Mammary epithelial cell (primary cell): Measurements from ENCODE around the gene CORIN.

Source experiments
- EZH2 ChIP-seq: IDR thresholded peaks from 2 replicates; pipeline ENCODE4 v1.6.1; 2012; ENCODE audit warnings: low read length, inconsistent platforms, borderline replicate concordance
- TF ChIP-seq, protein P1 (sequence below), 2 donors: IDR thresholded peaks in 1 of 2; conservative IDR thresholded peaks in 1 of 2; 2 replicates each; pipeline ENCODE4 v1.5.1; 2011 to 2012; ENCODE audit warnings: inconsistent platforms in 2 of 2, low read length in 2 of 2, mild to moderate bottlenecking in 2 of 2, control low read depth in 1 of 2, low read depth in 1 of 2; ENCODE audit not compliant: insufficient read depth in 1 of 2; ENCODE audit errors: extremely low read depth in 1 of 2

GRCh38 chr4:47863486-47863885, 25.6 kb upstream of the CORIN start:
- TF ChIP-seq, protein P1, sequence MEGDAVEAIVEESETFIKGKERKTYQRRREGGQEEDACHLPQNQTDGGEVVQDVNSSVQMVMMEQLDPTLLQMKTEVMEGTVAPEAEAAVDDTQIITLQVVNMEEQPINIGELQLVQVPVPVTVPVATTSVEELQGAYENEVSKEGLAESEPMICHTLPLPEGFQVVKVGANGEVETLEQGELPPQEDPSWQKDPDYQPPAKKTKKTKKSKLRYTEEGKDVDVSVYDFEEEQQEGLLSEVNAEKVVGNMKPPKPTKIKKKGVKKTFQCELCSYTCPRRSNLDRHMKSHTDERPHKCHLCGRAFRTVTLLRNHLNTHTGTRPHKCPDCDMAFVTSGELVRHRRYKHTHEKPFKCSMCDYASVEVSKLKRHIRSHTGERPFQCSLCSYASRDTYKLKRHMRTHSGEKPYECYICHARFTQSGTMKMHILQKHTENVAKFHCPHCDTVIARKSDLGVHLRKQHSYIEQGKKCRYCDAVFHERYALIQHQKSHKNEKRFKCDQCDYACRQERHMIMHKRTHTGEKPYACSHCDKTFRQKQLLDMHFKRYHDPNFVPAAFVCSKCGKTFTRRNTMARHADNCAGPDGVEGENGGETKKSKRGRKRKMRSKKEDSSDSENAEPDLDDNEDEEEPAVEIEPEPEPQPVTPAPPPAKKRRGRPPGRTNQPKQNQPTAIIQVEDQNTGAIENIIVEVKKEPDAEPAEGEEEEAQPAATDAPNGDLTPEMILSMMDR (conservative IDR thresholded peaks at IDR 0.05 in 1 of 2, IDR thresholded peaks at IDR 0.05 in 1 of 2; ENCODE audit: extremely low read depth in 1 of 2, insufficient read depth in 1 of 2, low read depth in 1 of 2, low read length in 2 of 2) = no peak
- TF ChIP-seq EZH2 = no peak
